NCI-H748 (cell line): ENCODE measurements around the gene KCNH4.
"Not testable (repeated sequence)": the region's sequence is repeated elsewhere in the genome, so short reads cannot be mapped to it uniquely, and the experiment has no call there.

Experiments used
- DNase-seq: peaks from one replicate; lab custom pipeline; 2025; ENCODE audit not compliant: unreplicated experiment; lab: John Stamatoyannopoulos, UW

Gene KCNH4

GRCh38 chr17:42193969-42194899, 13.3 kb upstream of the KCNH4 start, which contains the start of gene GHDC:
Gene GHDC, minus strand, starts transcription at chr17:42194494. Its CDS starts 913 bp downstream, at chr17:42193581.
- DNase-seq = peak; percentile 85

GRCh38 chr17:42193216-42193968, 12.4 kb upstream of the KCNH4 start:
- DNase-seq = no peak

- DNase-seq = no peak
Observed at GRCh38 chr17:42192189-42193126, 11.5 kb upstream of the KCNH4 start.

GRCh38 chr17:42191275-42191608, 10.3 kb upstream of the KCNH4 start:
- no peak for DNase-seq

GRCh38 chr17:42190491-42191274, 9.7 kb upstream of the KCNH4 start:
- DNase-seq = no peak

GRCh38 chr17:42189651-42189965, 8.7 kb upstream of the KCNH4 start:
- no peak for DNase-seq

GRCh38 chr17:42188749-42189650, 8.1 kb upstream of the KCNH4 start:
- no peak for DNase-seq

- DNase-seq = no peak
Observed at GRCh38 chr17:42187833-42188232, 6.9 kb upstream of the KCNH4 start.

GRCh38 chr17:42186191-42186590, 5.2 kb upstream of the KCNH4 start:
- DNase-seq = not testable (repeated sequence)

GRCh38 chr17:42185621-42185930, 4.6 kb upstream of the KCNH4 start:
- DNase-seq = no peak

- peak; percentile 33 for DNase-seq
Observed at GRCh38 chr17:42184713-42185620, 4.0 kb upstream of the KCNH4 start, which contains the start of gene HCRT. Gene HCRT, minus strand, starts transcription at chr17:42185452. Its CDS starts 87 bp downstream, at chr17:42185365.

GRCh38 chr17:42183741-42184711, 3.1 kb upstream of the KCNH4 start:
- DNase-seq = peak; percentile 76

GRCh38 chr17:42182927-42183734, 2.2 kb upstream of the KCNH4 start:
- DNase-seq = no peak

GRCh38 chr17:42181851-42182207, 887 bp upstream of the KCNH4 start:
- DNase-seq = no peak

GRCh38 chr17:42180411-42180921, 476 bp downstream of the KCNH4 start:
- DNase-seq = peak; percentile 49

- peak; percentile 89 for DNase-seq
Observed at GRCh38 chr17:42179911-42180410, 981 bp downstream of the KCNH4 start.
